Measurements from ENCODE around the gene SORCS1. TPM values are rescaled to one million over a fixed set of nuclear protein-coding genes. Genes with fewer than 3 reads are reported as not detected.
"Not testable (repeated sequence)": the region's sequence is repeated elsewhere in the genome, so short reads cannot be mapped to it uniquely, and the experiment has no call there.

SORCS1 gene
- total and polyA plus RNA-seq, 2 of the 8 experiments (the other 6 are each of a cell fraction or from before 2014, with no cell fraction given), result 4.1 to 4.6 TPM

GRCh38 chr10:107024033-107024432 is 140.5 kb downstream of the SORCS1 start:
- H2BK15ac ChIP-seq (ENCODE audit: low read length); H3K4me3 ChIP-seq (ENCODE audit: extremely low read depth in 1 of 4, insufficient read depth in 2 of 4, low read depth in 3 of 4, low read length in 4 of 4); H3K23ac ChIP-seq (ENCODE audit: insufficient read length); H3K36me3 ChIP-seq (ENCODE audit: control insufficient read depth in 2 of 4, insufficient read depth in 4 of 4, low read length in 3 of 4); H3K9me3 ChIP-seq (ENCODE audit: insufficient read depth in 2 of 2, low read depth in 1 of 2, low read length in 1 of 2); H2BK12ac ChIP-seq (ENCODE audit: low read depth, low read length); H4K5ac ChIP-seq (ENCODE audit: insufficient read length, low read depth, low read length); DNase-seq (ENCODE audit: low read depth in 1 of 2, low spot score in 2 of 2); H3K9ac ChIP-seq (replicated peaks in 1 of 4; ENCODE audit: extremely low read depth in 1 of 4, low read depth in 3 of 4, low read length in 3 of 4); H3K4ac ChIP-seq (replicated peaks; ENCODE audit: insufficient read length, low read depth, low read length); H3K79me2 ChIP-seq (ENCODE audit: control insufficient read depth in 1 of 2, insufficient read depth in 2 of 2, low read length in 2 of 2); H3K4me2 ChIP-seq (ENCODE audit: insufficient read depth in 1 of 2, low read depth in 2 of 2, low read length in 2 of 2); H3K79me1 ChIP-seq (ENCODE audit: low read depth, low read length); H4K8ac ChIP-seq (ENCODE audit: extremely low read depth, insufficient read depth, low read length); CTCF ChIA-PET (ENCODE audit: partially characterized antibody); H4K91ac ChIP-seq (replicated peaks; ENCODE audit: insufficient read length, low read length); POLR2A ChIA-PET (ENCODE audit: partially characterized antibody); H3K27ac ChIP-seq (ENCODE audit: low read depth, low read length); H3K56ac ChIP-seq (replicated peaks; ENCODE audit: insufficient read length, low read depth, low read length); H2BK120ac ChIP-seq (replicated peaks; ENCODE audit: low read depth, low read length); H2AK5ac ChIP-seq (ENCODE audit: low read depth, low read length); FAIRE-seq; H2BK20ac ChIP-seq (ENCODE audit: low read length); H3K18ac ChIP-seq (ENCODE audit: extremely low read depth, low read length); H2BK5ac ChIP-seq (ENCODE audit: low read depth, low read length); H3K23me2 ChIP-seq (ENCODE audit: low read depth, low read length); H2AFZ ChIP-seq (ENCODE audit: low read length); H3K14ac ChIP-seq (ENCODE audit: insufficient read length); H4K20me1 ChIP-seq (replicated peaks in 1 of 2; ENCODE audit: control insufficient read depth in 1 of 2, insufficient read depth in 2 of 2, low read length in 2 of 2); H3K27me3 ChIP-seq (replicated peaks in 1 of 4; ENCODE audit: control insufficient read depth in 3 of 4, extremely low read depth in 1 of 4, insufficient read depth in 3 of 4, low read length in 3 of 4): not testable (repeated sequence)
- H3K4me1 ChIP-seq (replicated peaks in 1 of 4; ENCODE audit: control insufficient read depth in 3 of 4, insufficient read depth in 4 of 4, low read length in 3 of 4), result peaks cover 0 to 11% (median 0%) of the 10 kb centered on the region in 4 experiments; a peak in 2 of 7 replicates
- WGBS, 2 experiments (ENCODE audit: extremely low coverage in 1 of 2, insufficient coverage in 1 of 2, insufficient read length in 1 of 2, insufficient replicate concordance in 2 of 2, low coverage in 1 of 2, low lambda C conversion rate in 2 of 2, missing lambda C conversion rate in 1 of 2), result 100% methylated on average over 3 of the region's 3 CpGs; no CpG with 5 or more reads in 1 of the 2 experiments
